Measurements from ENCODE around the gene SYMPK.

SYMPK gene
- 66.4 to 105 (median 83.6) reads per million in 3 donors for total RNA-seq

- Histone ChIP-seq H3K4me1 (ENCODE audit: control insufficient read depth, insufficient read depth, low read length, poor library complexity, severe bottlenecking) (peaks cover 19% of the 10 kb centered on the region), H3K4me3 (ENCODE audit: insufficient read depth, low read depth, low read length, poor library complexity, severe bottlenecking) (peak within 1 kb of the TSS; percentile 91), H3K36me3 (ENCODE audit: control insufficient read depth, insufficient read depth, low read length) (no peaks in the 10 kb centered on the region), H3K9me3 (ENCODE audit: control insufficient read depth, low read length) (no peaks in the 10 kb centered on the region), H3K27ac (ENCODE audit: insufficient read depth, low read length, poor library complexity, severe bottlenecking) (peak within 1 kb of the TSS; percentile 88), H3K27me3 (replicated peaks; ENCODE audit: control insufficient read depth, insufficient read depth, low read length, poor library complexity, severe bottlenecking) (no peaks in the 10 kb centered on the region)
- DNase-seq = peak; percentile 96 to 98 (median 97)
Measured at GRCh38 chr19:45862564-45863334, at the start of gene SYMPK. SYMPK (minus strand) TSS chr19:45863147; CDS start chr19:45854495, 8,652 bp downstream.

GRCh38 chr19:45911291-45911690 lies 48.3 kb upstream of the SYMPK start:
- no peak overlapping the region for H3K27ac ChIP-seq (ENCODE audit: insufficient read depth, low read length, poor library complexity, severe bottlenecking)
- H3K9me3 ChIP-seq (ENCODE audit: control insufficient read depth, low read length) = no peaks in the 10 kb centered on the region
- H3K27me3 ChIP-seq (replicated peaks; ENCODE audit: control insufficient read depth, insufficient read depth, low read length, poor library complexity, severe bottlenecking) = no peaks in the 10 kb centered on the region
- no peak overlapping the region for H3K4me3 ChIP-seq (ENCODE audit: insufficient read depth, low read depth, low read length, poor library complexity, severe bottlenecking)
- no peak for DNase-seq
- no peaks in the 10 kb centered on the region for H3K4me1 ChIP-seq (ENCODE audit: control insufficient read depth, insufficient read depth, low read length, poor library complexity, severe bottlenecking)
- no peaks in the 10 kb centered on the region for H3K36me3 ChIP-seq (ENCODE audit: control insufficient read depth, insufficient read depth, low read length)

GRCh38 chr19:45908956-45909355 lies 46.0 kb upstream of the SYMPK start:
- Histone ChIP-seq H3K36me3 (ENCODE audit: control insufficient read depth, insufficient read depth, low read length) (no peaks in the 10 kb centered on the region), H3K4me3 (ENCODE audit: insufficient read depth, low read depth, low read length, poor library complexity, severe bottlenecking) (no peak overlapping the region), H3K27ac (ENCODE audit: insufficient read depth, low read length, poor library complexity, severe bottlenecking) (no peak overlapping the region), H3K4me1 (ENCODE audit: control insufficient read depth, insufficient read depth, low read length, poor library complexity, severe bottlenecking) (no peaks in the 10 kb centered on the region), H3K9me3 (ENCODE audit: control insufficient read depth, low read length) (no peaks in the 10 kb centered on the region), H3K27me3 (replicated peaks; ENCODE audit: control insufficient read depth, insufficient read depth, low read length, poor library complexity, severe bottlenecking) (no peaks in the 10 kb centered on the region)
- no peak for DNase-seq

GRCh38 chr19:45906221-45906620 lies 43.3 kb upstream of the SYMPK start:
- H3K4me3 ChIP-seq (ENCODE audit: insufficient read depth, low read depth, low read length, poor library complexity, severe bottlenecking) = no peak overlapping the region
- peaks cover 3% of the 10 kb centered on the region for H3K4me1 ChIP-seq (ENCODE audit: control insufficient read depth, insufficient read depth, low read length, poor library complexity, severe bottlenecking)
- H3K27ac ChIP-seq (ENCODE audit: insufficient read depth, low read length, poor library complexity, severe bottlenecking) = no peak overlapping the region
- H3K36me3 ChIP-seq (ENCODE audit: control insufficient read depth, insufficient read depth, low read length) = no peaks in the 10 kb centered on the region
- H3K9me3 ChIP-seq (ENCODE audit: control insufficient read depth, low read length) = no peaks in the 10 kb centered on the region
- no peak for DNase-seq
- H3K27me3 ChIP-seq (replicated peaks; ENCODE audit: control insufficient read depth, insufficient read depth, low read length, poor library complexity, severe bottlenecking) = no peaks in the 10 kb centered on the region

GRCh38 chr19:45905011-45905410 lies 42.1 kb upstream of the SYMPK start:
- Histone ChIP-seq H3K9me3 (ENCODE audit: control insufficient read depth, low read length) (no peaks in the 10 kb centered on the region), H3K27me3 (replicated peaks; ENCODE audit: control insufficient read depth, insufficient read depth, low read length, poor library complexity, severe bottlenecking) (no peaks in the 10 kb centered on the region), H3K4me3 (ENCODE audit: insufficient read depth, low read depth, low read length, poor library complexity, severe bottlenecking) (no peak overlapping the region), H3K27ac (ENCODE audit: insufficient read depth, low read length, poor library complexity, severe bottlenecking) (no peak overlapping the region), H3K36me3 (ENCODE audit: control insufficient read depth, insufficient read depth, low read length) (no peaks in the 10 kb centered on the region), H3K4me1 (ENCODE audit: control insufficient read depth, insufficient read depth, low read length, poor library complexity, severe bottlenecking) (peaks cover 9% of the 10 kb centered on the region)
- no peak for DNase-seq

GRCh38 chr19:45902651-45903625 lies 40.0 kb upstream of the SYMPK start:
- Histone ChIP-seq H3K27ac (ENCODE audit: insufficient read depth, low read length, poor library complexity, severe bottlenecking) (peak overlapping the region; percentile 78), H3K4me1 (ENCODE audit: control insufficient read depth, insufficient read depth, low read length, poor library complexity, severe bottlenecking) (peaks cover 9% of the 10 kb centered on the region), H3K36me3 (ENCODE audit: control insufficient read depth, insufficient read depth, low read length) (peaks cover 11% of the 10 kb centered on the region), H3K27me3 (replicated peaks; ENCODE audit: control insufficient read depth, insufficient read depth, low read length, poor library complexity, severe bottlenecking) (no peaks in the 10 kb centered on the region), H3K9me3 (ENCODE audit: control insufficient read depth, low read length) (no peaks in the 10 kb centered on the region), H3K4me3 (ENCODE audit: insufficient read depth, low read depth, low read length, poor library complexity, severe bottlenecking) (peak overlapping the region; percentile 66)
- DNase-seq = peak; percentile 98 to 99 (median 99)

GRCh38 chr19:45901912-45902650 lies 39.1 kb upstream of the SYMPK start, which contains the start of gene MYPOP:
MYPOP (minus strand) TSS chr19:45902613; CDS start chr19:45901773, 840 bp downstream.
- Histone ChIP-seq H3K4me3 (ENCODE audit: insufficient read depth, low read depth, low read length, poor library complexity, severe bottlenecking) (peak within 1 kb of the TSS; percentile 66), H3K4me1 (ENCODE audit: control insufficient read depth, insufficient read depth, low read length, poor library complexity, severe bottlenecking) (peaks cover 9% of the 10 kb centered on the region), H3K36me3 (ENCODE audit: control insufficient read depth, insufficient read depth, low read length) (peaks cover 11% of the 10 kb centered on the region), H3K27me3 (replicated peaks; ENCODE audit: control insufficient read depth, insufficient read depth, low read length, poor library complexity, severe bottlenecking) (no peaks in the 10 kb centered on the region), H3K27ac (ENCODE audit: insufficient read depth, low read length, poor library complexity, severe bottlenecking) (peak within 1 kb of the TSS; percentile 78), H3K9me3 (ENCODE audit: control insufficient read depth, low read length) (no peaks in the 10 kb centered on the region)
- no peak for DNase-seq

- Histone ChIP-seq H3K4me1 (ENCODE audit: control insufficient read depth, insufficient read depth, low read length, poor library complexity, severe bottlenecking) (peaks cover 9% of the 10 kb centered on the region), H3K27ac (ENCODE audit: insufficient read depth, low read length, poor library complexity, severe bottlenecking) (no peak overlapping the region), H3K9me3 (ENCODE audit: control insufficient read depth, low read length) (no peaks in the 10 kb centered on the region), H3K4me3 (ENCODE audit: insufficient read depth, low read depth, low read length, poor library complexity, severe bottlenecking) (peak overlapping the region; percentile 66), H3K27me3 (replicated peaks; ENCODE audit: control insufficient read depth, insufficient read depth, low read length, poor library complexity, severe bottlenecking) (no peaks in the 10 kb centered on the region), H3K36me3 (ENCODE audit: control insufficient read depth, insufficient read depth, low read length) (peaks cover 11% of the 10 kb centered on the region)
- DNase-seq = peak in 1 of 3 donors; percentile 20
Measured at GRCh38 chr19:45901432-45901911, 38.5 kb upstream of the SYMPK start.

GRCh38 chr19:45900738-45901431 lies 37.9 kb upstream of the SYMPK start:
- peak overlapping the region; percentile 66 for H3K4me3 ChIP-seq (ENCODE audit: insufficient read depth, low read depth, low read length, poor library complexity, severe bottlenecking)
- H3K9me3 ChIP-seq (ENCODE audit: control insufficient read depth, low read length) = no peaks in the 10 kb centered on the region
- no peak for DNase-seq
- H3K4me1 ChIP-seq (ENCODE audit: control insufficient read depth, insufficient read depth, low read length, poor library complexity, severe bottlenecking) = peaks cover 9% of the 10 kb centered on the region
- H3K27ac ChIP-seq (ENCODE audit: insufficient read depth, low read length, poor library complexity, severe bottlenecking) = no peak overlapping the region
- H3K27me3 ChIP-seq (replicated peaks; ENCODE audit: control insufficient read depth, insufficient read depth, low read length, poor library complexity, severe bottlenecking) = no peaks in the 10 kb centered on the region
- H3K36me3 ChIP-seq (ENCODE audit: control insufficient read depth, insufficient read depth, low read length) = peaks cover 11% of the 10 kb centered on the region

Measured in effector memory CD4-positive, alpha-beta T cell (primary cell).